ENCODE measurements around the gene CXCL14.

DNA sequence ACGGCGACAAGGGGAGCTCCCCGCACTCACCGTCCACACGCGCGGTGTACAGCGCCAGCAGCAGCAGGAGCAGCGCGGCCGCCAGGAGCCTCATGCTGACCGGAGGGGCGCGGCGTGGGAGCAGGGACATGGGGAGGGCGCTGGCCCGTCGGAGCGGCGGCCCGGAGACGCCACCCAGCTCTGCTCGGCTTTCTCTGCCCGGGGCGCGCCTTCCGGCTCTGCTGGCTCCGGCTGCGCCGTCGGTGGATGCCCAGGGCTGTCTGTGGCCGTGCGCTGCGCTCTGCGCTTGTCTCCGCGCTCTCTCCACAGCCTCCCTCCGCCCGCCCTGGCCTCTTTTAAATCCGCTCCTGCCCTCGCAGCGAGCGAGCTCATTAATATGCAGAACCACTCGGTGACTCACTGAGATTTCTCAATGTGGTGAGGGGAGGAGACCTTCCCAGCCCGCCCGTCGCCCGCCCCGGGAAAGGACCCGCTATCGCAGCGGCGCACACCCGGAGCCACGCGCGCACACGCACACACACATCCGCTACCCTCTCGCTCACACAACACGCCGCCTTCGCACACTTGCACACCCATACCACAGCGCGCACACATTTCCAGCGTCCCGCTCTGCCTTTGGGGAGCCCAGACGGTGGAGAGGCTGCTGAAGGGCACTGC lies at the start of gene CXCL14:
- TF ChIP-seq, protein P1, sequence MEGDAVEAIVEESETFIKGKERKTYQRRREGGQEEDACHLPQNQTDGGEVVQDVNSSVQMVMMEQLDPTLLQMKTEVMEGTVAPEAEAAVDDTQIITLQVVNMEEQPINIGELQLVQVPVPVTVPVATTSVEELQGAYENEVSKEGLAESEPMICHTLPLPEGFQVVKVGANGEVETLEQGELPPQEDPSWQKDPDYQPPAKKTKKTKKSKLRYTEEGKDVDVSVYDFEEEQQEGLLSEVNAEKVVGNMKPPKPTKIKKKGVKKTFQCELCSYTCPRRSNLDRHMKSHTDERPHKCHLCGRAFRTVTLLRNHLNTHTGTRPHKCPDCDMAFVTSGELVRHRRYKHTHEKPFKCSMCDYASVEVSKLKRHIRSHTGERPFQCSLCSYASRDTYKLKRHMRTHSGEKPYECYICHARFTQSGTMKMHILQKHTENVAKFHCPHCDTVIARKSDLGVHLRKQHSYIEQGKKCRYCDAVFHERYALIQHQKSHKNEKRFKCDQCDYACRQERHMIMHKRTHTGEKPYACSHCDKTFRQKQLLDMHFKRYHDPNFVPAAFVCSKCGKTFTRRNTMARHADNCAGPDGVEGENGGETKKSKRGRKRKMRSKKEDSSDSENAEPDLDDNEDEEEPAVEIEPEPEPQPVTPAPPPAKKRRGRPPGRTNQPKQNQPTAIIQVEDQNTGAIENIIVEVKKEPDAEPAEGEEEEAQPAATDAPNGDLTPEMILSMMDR (IDR thresholded peaks at IDR 0.05) = no peak
- no peak for TF ChIP-seq POLR2A (IDR thresholded peaks at IDR 0.05)
- TF ChIP-seq EP300 (IDR thresholded peaks at IDR 0.05) = no peak
